Measurements from ENCODE around the gene ANXA3.

- TF ChIP-seq CTCF (IDR thresholded peaks at IDR 0.05; ENCODE audit: poor library complexity), result no peak
- no peak for TF ChIP-seq EZH2 (IDR thresholded peaks at IDR 0.05; ENCODE audit: borderline replicate concordance)
Observed at GRCh38 chr4:78652282-78652876, 100.8 kb downstream of the ANXA3 start.

Data from hepatocyte (in vitro differentiated cells).